GM19238 (cell line): ENCODE measurements around the gene FGF12.
A peak's percentile ranks its signal among the peaks of the same experiment; 100 is the strongest.
"Not testable (repeated sequence)": the region's sequence is repeated elsewhere in the genome, so short reads cannot be mapped to it uniquely, and the experiment has no call there.

Source experiments
- DNase-seq: peaks from one replicate; pipeline ENCODE4 v3.0.0; 2011; ENCODE audit warnings: low spot score; ENCODE audit not compliant: insufficient read length

Gene FGF12

DNA sequence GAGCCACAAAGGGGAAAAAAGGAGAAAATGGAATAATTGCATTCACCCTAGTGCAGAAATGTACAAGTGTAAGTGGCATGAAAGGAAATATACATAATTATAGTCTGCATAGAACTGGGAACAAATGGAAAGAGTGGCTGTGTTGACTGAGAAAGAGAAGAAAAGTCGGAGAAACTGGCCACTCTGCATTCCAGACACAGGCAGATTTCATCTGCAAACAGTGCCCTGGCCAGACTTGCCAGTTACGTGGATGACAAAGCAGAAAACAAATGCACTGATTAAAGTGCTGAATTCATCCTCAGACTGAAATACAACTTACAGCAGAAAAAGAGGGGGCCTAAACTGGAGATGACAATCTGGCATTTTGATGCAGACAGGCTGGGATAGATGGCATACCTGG is 129.8 kb downstream of the FGF12 start:
- DNase-seq, result no peak

DNA sequence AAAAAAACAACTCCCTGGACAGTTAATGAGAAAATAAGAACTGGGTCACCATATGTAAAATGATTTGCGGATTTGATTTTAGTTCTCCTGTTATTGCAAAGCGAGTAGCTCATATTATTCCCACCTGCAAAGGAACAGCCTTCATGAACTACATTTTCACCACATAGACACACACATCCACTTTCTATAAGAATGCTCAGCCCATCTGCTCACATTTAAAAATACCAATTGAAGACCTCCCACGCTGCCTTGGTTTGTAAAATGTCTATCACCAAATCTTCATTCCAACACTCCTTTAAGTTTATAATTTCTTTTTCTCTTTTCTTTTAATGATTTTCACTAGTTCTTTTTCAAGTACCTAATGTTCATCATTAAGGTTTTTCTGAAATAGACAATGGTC is 148.6 kb downstream of the FGF12 start:
- DNase-seq, result no peak

DNA sequence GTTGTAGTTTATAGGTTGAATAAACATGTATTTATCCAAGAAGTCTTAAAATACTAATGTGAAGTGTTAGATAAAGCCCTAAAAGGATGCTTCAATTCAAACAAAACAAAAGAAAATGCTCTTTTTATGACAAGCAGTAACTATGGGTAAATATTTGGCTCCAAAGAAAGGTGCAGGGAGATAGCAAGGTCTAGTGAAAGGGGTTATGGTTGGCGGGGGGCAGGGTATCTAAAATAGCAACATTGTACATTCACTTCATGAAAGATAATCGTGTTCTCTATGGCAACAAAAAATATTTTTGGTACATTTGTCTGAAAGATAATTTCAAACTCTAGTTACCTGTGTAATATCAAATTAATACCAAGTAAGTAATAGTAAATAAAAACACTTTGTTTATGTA is 149.5 kb downstream of the FGF12 start:
- DNase-seq, result no peak

DNA sequence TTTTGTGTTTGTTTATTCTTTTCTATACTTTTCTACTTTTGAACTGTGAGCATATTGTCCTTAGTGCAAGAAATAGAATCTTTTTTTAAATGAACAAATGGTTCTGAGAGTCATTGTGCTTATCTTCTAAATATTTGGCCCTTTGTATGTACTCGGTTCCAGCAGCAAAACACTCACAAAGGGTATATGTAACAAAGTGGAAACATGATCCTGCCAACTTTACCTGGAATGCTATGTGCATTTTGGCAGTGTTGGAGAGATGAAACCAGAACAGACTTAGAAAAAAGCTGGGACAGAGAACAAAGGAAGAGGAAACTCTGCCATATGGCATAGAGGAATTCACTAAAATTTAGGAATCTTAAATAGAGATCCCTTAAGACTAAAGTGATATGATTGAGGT is 150.1 kb downstream of the FGF12 start:
- no peak for DNase-seq

DNA sequence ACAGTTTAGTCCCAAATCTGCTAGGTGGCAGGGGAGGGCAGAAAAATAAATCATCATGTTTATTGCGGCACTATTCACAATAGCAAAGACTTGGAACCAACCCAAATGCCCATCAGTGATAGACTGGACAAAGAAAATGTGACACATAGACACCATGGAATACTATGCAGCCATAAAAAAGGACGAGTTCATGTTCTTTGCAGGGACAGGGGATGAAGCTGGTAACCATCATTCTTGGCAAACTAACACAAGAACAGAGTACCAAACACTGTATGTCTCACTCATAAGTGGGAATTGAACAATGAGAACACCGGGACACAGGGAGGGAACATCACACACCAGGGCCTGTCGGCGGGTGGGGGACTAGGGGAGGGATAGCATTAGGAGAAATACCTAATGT is 150.6 kb downstream of the FGF12 start:
- not testable (repeated sequence) for DNase-seq

DNA sequence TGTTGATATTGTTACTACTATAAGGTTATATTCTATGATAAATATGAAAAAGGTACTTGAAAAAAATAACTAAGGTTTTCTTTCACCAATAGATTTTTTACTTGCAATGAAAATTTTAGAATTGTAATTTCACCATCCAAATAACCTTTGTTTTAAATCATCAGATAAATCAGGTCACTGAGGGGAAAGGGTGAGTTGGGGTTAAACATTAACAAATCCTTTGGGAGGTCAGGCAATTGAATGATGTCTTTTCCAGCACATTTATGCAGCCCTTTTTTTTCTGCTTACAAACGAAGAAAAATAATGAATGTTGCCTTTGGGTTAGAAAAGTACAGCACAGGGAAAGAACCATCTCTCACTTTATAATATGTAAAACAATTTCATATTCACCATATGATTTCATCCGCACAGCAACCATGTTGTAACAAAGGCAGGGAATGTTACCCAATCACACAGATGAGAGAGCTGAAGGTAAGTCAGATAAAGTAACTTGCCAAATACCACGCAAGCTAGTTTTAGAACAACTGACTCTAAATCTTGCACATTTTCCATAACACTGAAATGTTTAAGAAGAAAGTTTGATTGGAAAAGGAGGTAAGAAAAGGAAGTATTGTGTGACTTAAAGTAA is 151.3 kb downstream of the FGF12 start:
- no peak for DNase-seq

GRCh38 chr3:192573240-192573639 is 154.1 kb downstream of the FGF12 start:
- no peak for DNase-seq

DNA sequence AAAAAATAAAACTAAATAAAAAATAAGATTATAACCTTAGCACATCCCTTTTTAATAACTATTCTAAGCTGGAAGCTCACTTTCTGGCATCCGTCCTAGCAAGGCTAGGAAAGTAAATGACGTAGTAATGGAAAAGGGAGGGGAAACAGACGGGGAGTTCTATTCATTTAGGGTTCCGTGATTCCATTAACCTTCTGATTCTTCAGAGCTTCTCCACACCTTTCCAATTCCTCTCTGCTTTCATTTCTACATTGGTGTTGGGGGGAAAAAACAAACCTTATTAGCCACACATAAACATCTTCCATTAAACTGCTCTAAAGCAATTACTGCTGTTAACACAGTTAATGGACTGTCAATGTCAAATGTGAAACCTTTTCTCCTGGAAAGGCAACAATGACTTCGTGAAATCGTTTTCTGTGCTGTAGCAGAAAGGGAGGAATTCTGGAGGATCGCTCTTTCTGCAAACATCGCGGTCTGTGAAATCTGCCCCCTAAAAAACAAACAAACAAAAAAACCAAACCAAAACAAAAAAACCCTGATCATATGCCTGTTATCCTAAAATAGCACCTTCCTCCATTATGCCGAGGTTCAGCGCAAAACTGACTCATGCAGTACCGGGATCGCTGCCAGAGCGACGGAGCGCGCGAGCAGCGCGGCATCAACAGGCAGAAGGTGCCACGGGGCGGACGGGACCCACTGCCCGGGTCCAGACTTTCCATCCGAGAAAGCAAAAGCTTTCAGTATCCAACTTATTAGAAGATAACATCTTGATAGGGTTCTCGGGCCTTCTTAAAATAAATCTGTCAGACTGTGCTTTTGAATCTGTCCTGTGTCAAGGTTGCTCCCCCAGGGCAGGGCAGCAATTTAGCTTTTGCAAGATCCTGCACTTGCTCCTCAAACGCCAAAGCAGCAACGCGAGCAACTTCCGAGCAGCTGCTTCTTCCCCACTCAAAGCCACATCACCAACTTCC is 156.2 kb downstream of the FGF12 start:
- no peak for DNase-seq

DNA sequence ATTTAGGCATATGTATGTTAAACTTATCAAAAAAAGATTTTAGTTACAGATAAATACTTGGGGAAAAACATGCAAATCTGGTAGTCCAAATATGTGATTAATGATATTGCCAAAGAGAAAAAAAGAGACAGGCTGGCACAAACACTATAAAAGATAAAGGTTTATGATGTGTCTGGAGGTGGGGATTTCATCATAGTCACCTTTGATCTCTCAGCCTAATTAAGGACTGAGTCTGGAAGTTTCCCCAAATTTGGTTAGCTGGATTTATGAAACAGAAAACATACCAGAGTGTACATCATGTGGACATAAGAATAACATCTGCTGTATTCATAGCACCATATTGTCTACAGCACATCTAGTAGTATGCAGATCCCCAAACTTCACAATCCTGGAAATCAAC is 157.0 kb downstream of the FGF12 start:
- DNase-seq, result no peak

DNA sequence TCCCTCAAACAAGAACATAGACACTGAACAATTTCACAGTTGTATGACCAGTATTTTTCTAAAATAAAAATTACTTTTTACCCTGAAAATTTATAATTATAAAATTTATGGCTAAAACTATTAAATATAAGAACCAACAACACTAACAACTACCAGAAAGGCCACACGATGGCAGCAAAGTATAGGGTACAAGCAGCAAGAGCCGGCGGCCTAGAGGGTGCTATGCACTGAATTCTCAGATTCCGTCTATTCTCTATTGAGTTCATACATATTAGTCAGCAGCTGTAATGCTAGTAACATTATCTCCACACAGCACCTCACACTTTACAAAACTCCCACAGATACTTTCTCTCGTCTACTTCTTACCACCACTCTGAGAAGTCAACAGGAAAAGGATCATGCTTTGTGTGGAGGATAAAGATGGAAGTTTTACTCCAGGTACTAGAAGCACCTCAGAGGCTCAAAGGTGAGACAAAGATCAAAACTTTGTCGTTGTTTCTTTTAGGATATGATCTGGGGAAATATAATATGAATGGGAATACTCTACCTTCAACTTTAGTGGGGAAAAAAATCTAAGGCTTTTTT is 160.5 kb downstream of the FGF12 start:
- DNase-seq, result peak; percentile 4

GRCh38 chr3:192564611-192565010 is 162.7 kb downstream of the FGF12 start:
- no peak for DNase-seq

DNA sequence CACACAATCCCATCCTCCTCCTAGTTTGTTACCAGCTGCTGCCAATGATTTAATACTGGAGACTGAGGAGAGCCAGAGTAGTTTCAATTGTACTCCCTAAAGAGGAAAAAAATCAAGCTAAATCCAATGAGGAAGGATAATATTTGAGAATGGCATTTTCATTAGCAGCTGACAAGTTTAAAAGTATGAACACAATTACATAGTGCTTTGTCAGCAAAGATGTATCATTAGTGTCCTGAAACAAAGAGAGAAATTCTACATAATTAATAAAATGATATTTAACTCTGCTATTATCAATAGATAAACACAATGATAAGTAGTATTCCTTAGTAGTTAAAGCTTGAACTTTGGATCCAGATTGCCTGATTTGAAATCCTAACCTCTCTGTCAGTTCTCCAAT is 163.9 kb downstream of the FGF12 start:
- no peak for DNase-seq

- DNase-seq, result no peak
Measured at GRCh38 chr3:192553707-192554106, 173.6 kb downstream of the FGF12 start.

DNA sequence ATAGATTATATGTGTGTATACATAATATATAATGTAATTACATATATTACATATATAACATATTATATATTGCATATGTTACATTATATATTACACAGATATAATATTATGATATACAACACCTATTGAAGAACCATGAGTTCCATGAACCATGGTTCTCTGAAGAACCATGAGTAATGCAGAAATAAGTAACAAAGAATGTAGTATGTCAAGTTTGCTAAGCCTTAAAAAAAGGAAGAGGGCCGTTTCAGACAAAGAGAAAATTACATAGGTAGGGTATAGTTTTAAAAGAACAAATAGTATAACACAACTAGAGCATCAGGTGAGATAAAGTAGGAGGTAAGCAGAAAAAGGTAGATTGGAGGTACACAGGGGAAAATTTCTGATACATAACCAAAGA is 177.0 kb downstream of the FGF12 start:
- DNase-seq, result no peak

GRCh38 chr3:192545333-192545732 is 182.0 kb downstream of the FGF12 start:
- DNase-seq, result no peak

GRCh38 chr3:192543163-192543562 is 184.2 kb downstream of the FGF12 start:
- no peak for DNase-seq

- DNase-seq, result no peak
Measured at GRCh38 chr3:192516820-192517219, 210.5 kb downstream of the FGF12 start.

DNA sequence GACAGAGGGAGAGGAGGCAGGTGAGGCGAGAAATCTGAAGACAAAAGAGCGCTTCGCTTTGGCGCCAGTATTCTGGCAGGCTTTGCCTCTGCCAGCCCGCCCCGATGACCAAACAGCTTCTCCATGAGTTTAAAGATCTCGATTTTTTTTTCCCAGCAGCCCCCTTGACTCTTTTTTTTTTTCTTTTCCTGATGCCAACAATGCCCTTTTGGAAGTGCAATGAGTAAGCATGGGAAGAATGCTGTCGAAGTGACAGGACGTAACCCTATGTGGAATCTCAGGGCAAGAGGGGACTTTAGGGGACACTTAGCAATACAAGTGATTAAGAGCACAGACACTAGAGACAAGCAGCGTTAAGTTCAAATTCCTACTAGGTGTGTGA is 211.7 kb downstream of the FGF12 start:
- DNase-seq, result no peak

DNA sequence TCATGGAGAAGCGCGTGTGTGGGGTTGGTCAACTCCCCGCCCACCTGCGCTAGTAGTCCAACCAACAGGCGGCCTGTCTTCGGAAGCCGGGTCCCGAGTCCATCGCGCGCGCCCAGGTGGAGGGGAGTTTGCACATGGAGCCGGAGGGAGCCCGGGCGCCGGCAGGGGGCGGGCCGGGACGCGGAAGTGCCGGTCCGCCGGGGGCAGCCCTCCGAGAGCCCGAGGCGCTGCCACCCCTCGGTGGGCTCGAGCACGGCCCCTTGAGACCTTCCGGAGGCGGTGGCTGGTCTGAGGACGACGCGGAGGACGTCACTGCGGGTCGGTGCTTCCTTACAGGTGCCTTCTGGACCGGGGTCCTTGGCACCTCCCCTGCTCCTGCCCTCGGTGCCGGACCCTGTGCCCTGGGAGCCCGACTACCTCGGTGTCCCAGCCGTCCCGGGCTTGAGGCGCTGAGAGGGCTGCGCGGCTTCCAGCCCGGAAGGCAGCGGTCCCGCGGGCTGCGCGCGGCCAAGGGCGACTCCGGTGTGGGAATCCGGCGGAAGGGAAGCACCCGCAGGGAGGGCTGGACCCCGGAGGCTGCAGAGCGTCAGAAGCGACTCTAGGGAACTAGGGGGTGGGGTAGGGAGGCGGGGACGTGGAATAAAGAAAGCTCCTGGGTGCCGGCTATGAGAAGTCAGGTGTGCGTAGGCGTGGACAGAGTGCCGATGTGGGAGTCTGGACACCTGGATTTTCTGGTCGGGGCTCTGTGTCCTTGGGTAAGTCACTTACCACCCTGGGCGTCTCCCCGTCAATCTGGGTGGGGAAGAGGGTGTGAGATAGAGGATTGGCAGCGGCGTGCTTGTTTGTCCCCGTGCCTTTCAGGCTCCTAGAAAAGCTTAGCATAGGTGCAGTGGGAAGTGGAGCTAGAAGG is 212.3 kb downstream of the FGF12 start:
- no peak for DNase-seq

DNA sequence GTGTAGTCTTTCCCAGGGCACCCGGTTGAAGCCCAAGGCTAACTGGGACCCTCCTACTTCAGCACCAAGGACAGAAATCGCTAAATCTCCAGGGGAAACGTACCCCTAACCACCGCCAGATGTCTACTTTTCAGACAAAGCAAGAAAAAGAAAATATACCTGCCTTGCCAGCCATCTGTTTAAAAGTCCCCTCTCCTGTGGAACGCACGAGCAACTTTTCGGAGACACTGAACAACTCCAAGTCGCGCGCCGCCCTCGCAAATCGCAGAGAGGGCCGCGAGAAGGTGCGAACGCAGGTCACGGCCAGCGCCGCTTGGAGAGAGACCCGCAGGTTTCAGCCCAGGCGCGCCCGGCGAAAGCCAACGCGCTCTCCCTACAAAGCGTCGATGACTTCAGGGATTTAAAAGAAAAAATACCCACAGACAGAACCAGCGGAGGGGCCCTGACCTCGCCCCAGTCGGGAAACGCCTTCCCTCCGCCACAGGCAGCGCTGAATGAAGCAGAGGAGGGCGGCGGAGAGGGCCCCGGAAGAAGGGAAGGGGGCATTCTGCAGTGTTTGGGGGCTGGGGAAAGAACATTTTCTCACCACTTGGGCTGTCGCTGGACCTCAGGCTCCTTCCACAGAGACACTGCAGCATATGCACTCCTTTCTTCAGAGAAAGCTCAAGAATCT is 213.1 kb downstream of the FGF12 start:
- no peak for DNase-seq

DNA sequence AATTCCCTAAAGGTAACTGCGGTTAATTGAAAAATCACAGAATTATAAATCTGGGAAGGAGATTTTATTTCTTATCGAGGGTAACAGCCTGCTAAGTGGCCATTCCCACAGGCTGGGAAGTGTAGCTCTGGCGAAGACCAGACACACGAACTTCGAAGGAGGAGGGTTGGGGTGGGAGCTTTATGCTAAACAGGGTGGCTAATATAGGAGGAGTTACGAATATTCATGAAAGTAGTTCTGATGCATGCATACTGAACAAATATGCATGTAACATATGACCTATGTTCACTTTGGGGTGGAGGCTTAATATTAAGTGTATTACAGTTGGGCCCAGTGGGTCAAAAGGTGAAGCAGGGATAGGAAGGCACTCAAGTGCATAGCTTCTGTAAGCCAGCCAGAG is 221.6 kb downstream of the FGF12 start:
- no peak for DNase-seq
